Sigmoid colon (tissue), 7 donors: ENCODE data around the gene PPARD. TPM values are rescaled to one million over a fixed set of nuclear protein-coding genes. Genes with fewer than 3 reads are reported as not detected.
A peak's percentile ranks its signal among the peaks of the same experiment; 100 is the strongest.

Experiments used
- DNase-seq: peaks from one replicate; pipeline ENCODE4 v3.0.0-alpha.2; 2019
- H3K27ac ChIP-seq, 4 donors: fragments of 200-600 bp; sonication (generic); one replicate each; pipeline ENCODE4 v1.5.1; 2016 to 2019; ENCODE audit warnings: mild to moderate bottlenecking in 1 of 4
- H3K27me3 ChIP-seq, 3 donors: fragments of 200-600 bp; sonication (generic); one replicate each; pipeline ENCODE4 v1.5.1; 2019; ENCODE audit warnings: mild to moderate bottlenecking in 1 of 3
- H3K36me3 ChIP-seq, 4 donors: fragments of 200-600 bp; sonication (generic); one replicate each; pipeline ENCODE4 v1.5.1; 2016 to 2019
- H3K4me1 ChIP-seq, 4 donors: fragments of 200-600 bp; sonication (generic); one replicate each; pipeline ENCODE4 v1.5.1; 2017 to 2019
- H3K4me3 ChIP-seq, 4 donors: fragments of 200-600 bp; sonication (generic); one replicate each; pipeline ENCODE4 v1.5.1; 2017 to 2019; ENCODE audit warnings: mild to moderate bottlenecking in 2 of 4, moderate library complexity in 1 of 4
- H3K9me3 ChIP-seq, 4 donors: fragments of 200-600 bp in 3 of 4; sonication (generic) in 3 of 4; one replicate each; pipeline versions ENCODE4 v1.5.1 to v1.6.1; 2013 to 2019
- EP300 ChIP-seq, 4 donors: sonication (generic); formaldehyde crosslinking; IDR thresholded peaks; one replicate each; pipeline ENCODE4 v1.6.1; 2017; ENCODE audit warnings: antibody characterized with exemption in 4 of 4
- POLR2A ChIP-seq, 2 donors: fragments of 450-650 bp; IDR thresholded peaks; one replicate each; pipeline ENCODE4 v1.6.1; 2016; ENCODE audit warnings: antibody characterized with exemption in 2 of 2, mild to moderate bottlenecking in 2 of 2, moderate library complexity in 2 of 2
- POLR2AphosphoS5 ChIP-seq, 4 donors: sonication (generic); formaldehyde crosslinking; IDR thresholded peaks; one replicate each; pipeline ENCODE4 v1.6.1; 2017; ENCODE audit warnings: antibody characterized with exemption in 4 of 4
- WGBS, 2 donors: extraction: QIAGEN DNeasy Blood & Tissue Kit; methylation state at CpG; one replicate each; pipeline ENCODE4 v1.1.7; 2013; 5-methylcytosine and 5-hydroxymethylcytosine counted together
- intact Hi-C: fragments of 100-400 bp; cut with DNase I; formaldehyde crosslinking; loops from one replicate; pipeline ENCODE4 v1.15.1; 2023
- polyA plus RNA-seq, 3 donors: library from polyadenylated mRNA; stranded (reverse); fragments of 200-250 nt; gene quantifications; one replicate each; pipeline ENCODE4 v1.2.3, GENCODE V29; 2013
- total RNA-seq, 4 donors: library from RNA; depleted of rRNA; stranded (reverse); fragments of >200 nt; gene quantifications; one replicate each; pipeline ENCODE4 v1.1.0, GENCODE V29; 2016
- TF ChIP-seq, protein P1 (sequence below), 4 experiments: fragments of 450-650 bp in 3 of 4; fragments of 200-600 bp in 1 of 4; IDR thresholded peaks; one replicate each; pipeline ENCODE4 v1.5.1; 2016 to 2019; ENCODE audit warnings: antibody characterized with exemption in 4 of 4, mild to moderate bottlenecking in 3 of 4, moderate library complexity in 2 of 4
- donor health status: healthy with polysubstance abuse.
- donor health status: Bipolar disorder and iron deficiency.
- donor health status: healthy.

Gene PPARD
- total and polyA plus RNA-seq, 7 donors = 5.8 to 75.4 (median 16.8) TPM

DNA sequence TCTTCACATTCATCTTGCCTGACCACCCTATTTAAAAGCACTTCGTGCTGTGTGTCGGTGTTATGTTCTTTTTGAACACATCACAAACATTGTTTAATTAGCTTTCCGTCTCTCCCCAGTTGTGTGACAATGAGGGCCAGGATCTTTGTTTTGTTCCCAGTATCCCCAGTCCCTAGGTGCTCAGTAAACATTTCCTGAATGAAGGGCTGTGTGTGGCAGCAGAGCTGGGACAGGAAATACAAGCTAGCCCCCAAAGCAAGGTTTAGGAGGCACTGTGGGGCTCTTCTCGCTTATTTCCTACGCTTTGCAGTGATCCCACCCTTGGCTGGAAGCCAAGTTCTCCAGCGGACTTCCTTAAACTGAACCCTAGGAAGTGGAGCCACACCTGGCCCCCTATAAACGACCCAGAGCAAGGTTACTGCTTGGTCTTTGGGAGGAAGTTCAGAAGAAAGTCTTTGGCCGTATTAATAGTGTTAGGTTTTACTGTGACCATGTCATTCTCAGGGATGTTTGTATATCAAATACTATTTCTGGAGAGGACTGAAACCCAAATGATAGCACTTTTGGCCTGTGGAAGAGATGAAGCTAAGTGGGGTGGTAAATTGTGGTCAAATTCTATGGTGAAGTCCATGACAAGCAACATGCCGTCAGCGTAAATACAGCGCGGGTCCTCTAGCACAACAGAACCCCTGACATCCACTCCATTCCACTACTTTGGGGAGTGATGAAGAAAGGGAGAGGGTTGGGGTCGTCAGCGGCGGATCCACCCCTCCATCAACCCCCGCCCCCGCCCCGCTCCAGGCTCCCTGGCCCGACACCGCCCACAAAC is 109.2 kb downstream of the PPARD start:
- peak overlapping the region; percentile 74 to 77 (median 76) for H3K27ac ChIP-seq
- peak overlapping the region; percentile 43 to 69 (median 64) for H3K4me3 ChIP-seq
- peaks cover 0 to 5% (median 0%) of the 10 kb centered on the region in 4 donors for H3K36me3 ChIP-seq
- H3K9me3 ChIP-seq = no peaks in the 10 kb centered on the region
- peaks cover 0 to 23% (median 18%) of the 10 kb centered on the region in 4 donors for H3K4me1 ChIP-seq
- TF ChIP-seq EP300 (IDR thresholded peaks at IDR 0.05) = no peak
- no peak for TF ChIP-seq POLR2AphosphoS5 (IDR thresholded peaks at IDR 0.05)
- no peak for TF ChIP-seq POLR2A (IDR thresholded peaks at IDR 0.05)
- TF ChIP-seq, protein P1, sequence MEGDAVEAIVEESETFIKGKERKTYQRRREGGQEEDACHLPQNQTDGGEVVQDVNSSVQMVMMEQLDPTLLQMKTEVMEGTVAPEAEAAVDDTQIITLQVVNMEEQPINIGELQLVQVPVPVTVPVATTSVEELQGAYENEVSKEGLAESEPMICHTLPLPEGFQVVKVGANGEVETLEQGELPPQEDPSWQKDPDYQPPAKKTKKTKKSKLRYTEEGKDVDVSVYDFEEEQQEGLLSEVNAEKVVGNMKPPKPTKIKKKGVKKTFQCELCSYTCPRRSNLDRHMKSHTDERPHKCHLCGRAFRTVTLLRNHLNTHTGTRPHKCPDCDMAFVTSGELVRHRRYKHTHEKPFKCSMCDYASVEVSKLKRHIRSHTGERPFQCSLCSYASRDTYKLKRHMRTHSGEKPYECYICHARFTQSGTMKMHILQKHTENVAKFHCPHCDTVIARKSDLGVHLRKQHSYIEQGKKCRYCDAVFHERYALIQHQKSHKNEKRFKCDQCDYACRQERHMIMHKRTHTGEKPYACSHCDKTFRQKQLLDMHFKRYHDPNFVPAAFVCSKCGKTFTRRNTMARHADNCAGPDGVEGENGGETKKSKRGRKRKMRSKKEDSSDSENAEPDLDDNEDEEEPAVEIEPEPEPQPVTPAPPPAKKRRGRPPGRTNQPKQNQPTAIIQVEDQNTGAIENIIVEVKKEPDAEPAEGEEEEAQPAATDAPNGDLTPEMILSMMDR (IDR thresholded peaks at IDR 0.05) = no peak
- 5 to 14% methylated on average over 20 of the region's 20 CpGs for WGBS, 2 donors
- no peaks in the 10 kb centered on the region for H3K27me3 ChIP-seq
- intact Hi-C loops = loop anchor here (2.0 kb wide), 1 partner anchor 17 kb away; the partner anchor contains the start of gene RPL10A
- no peak for DNase-seq

DNA sequence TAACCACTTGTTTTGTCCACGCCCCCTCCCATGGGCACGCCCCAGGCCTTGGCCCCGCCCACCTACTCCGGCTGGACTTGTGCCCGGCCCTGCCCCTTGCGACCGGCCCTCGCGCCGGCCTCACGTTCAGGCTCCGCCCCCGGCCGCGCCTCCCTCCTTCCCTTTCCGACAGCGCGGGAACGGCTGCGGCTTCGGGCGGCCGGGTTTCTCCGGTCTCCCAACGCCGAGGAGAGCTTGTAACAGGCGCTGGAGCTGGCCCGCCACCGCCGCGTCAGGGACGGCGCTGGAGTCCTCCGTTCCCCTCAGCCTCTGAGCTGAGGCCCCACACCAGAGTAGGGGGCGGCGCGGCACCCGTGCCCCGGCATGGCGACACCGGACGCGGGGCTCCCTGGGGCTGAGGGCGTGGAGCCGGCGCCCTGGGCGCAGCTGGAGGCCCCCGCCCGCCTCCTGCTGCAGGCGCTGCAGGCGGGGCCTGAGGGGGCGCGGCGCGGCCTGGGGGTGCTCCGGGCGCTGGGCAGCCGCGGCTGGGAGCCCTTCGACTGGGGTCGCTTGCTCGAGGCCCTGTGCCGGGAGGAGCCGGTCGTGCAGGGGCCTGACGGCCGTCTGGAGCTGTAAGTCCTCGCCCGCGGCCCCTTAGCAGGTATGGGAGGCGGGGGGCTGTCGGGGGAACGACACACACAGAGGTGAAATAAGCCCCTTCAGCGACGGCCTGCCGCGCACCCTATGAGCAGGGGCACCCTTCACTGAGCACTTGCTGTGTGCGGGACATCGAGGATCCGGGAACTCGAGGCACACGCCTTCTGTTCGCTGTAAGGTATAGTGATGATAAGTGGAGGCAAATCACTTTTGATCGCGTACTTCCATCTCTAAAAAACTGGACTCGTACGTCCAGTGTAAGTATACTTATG is 110.1 kb downstream of the PPARD start, which contains the start of gene FANCE:
Gene FANCE, plus strand, starts transcription at position 156 of the 908 bp plus-strand sequence. Its CDS starts 208 bp downstream, at position 364.
- intact Hi-C loops = loop anchor here (2.0 kb wide), 1 partner anchor 16 kb away; the partner anchor contains the start of gene RPL10A
- Histone ChIP-seq H3K9me3 (no peaks in the 10 kb centered on the region), H3K4me3 (peak within 1 kb of the TSS; percentile 43 to 69 (median 64)), H3K36me3 (peaks cover 0 to 11% (median 0%) of the 10 kb centered on the region in 4 donors), H3K27ac (peak within 1 kb of the TSS; percentile 74 to 77 (median 76)), H3K27me3 (no peaks in the 10 kb centered on the region), H3K4me1 (peaks cover 0 to 23% (median 18%) of the 10 kb centered on the region in 4 donors)
- peak; percentile 97 for DNase-seq
- TF ChIP-seq, protein P1 (IDR thresholded peaks at IDR 0.05) = no peak
- peak; percentile 56 to 79 (median 59) for TF ChIP-seq POLR2AphosphoS5 (IDR thresholded peaks at IDR 0.05)
- no peak for TF ChIP-seq EP300 (IDR thresholded peaks at IDR 0.05)
- TF ChIP-seq POLR2A (IDR thresholded peaks at IDR 0.05) = peak in 1 of 2 donors; percentile 21
- WGBS, 2 donors = 1% methylated on average over 87 of the region's 87 CpGs

DNA sequence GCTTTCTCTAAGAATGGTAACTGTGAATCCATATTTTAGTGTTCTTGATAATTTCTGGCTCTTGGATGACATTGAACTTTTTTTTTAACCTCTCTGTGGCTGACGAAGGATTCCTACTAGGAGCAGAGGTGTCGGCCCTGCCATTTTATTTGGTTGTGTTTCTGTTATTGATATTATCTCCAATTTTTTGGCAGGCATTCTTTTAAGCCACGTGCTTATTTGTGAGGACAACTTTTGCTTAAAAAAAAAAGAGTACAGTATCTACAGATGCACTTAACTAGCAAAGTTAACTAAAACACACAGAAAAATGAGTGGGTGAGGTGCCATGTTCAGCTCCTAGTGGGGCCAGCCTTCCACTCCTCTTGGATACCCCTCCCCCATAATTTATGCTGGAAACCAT is 110.9 kb downstream of the PPARD start:
- TF ChIP-seq POLR2AphosphoS5 (IDR thresholded peaks at IDR 0.05) = no peak
- TF ChIP-seq, protein P1 (IDR thresholded peaks at IDR 0.05) = no peak
- TF ChIP-seq EP300 (IDR thresholded peaks at IDR 0.05) = no peak
- TF ChIP-seq POLR2A (IDR thresholded peaks at IDR 0.05) = no peak
- intact Hi-C loops = loop anchor here (2.0 kb wide), 1 partner anchor 16 kb away; the partner anchor contains the start of gene RPL10A
- H3K36me3 ChIP-seq = peaks cover 0 to 11% (median 0%) of the 10 kb centered on the region in 4 donors
- H3K4me3 ChIP-seq = peak overlapping the region in 3 of 4 donors; percentile 63 to 69 (median 66)
- H3K27ac ChIP-seq = peak overlapping the region in 2 of 4 donors; percentile 74 to 77
- 11 to 38% methylated on average over 3 of the region's 3 CpGs for WGBS, 2 donors
- H3K4me1 ChIP-seq = peaks cover 0 to 23% (median 18%) of the 10 kb centered on the region in 4 donors
- no peaks in the 10 kb centered on the region for H3K27me3 ChIP-seq
- H3K9me3 ChIP-seq = no peaks in the 10 kb centered on the region
- DNase-seq = no peak

DNA sequence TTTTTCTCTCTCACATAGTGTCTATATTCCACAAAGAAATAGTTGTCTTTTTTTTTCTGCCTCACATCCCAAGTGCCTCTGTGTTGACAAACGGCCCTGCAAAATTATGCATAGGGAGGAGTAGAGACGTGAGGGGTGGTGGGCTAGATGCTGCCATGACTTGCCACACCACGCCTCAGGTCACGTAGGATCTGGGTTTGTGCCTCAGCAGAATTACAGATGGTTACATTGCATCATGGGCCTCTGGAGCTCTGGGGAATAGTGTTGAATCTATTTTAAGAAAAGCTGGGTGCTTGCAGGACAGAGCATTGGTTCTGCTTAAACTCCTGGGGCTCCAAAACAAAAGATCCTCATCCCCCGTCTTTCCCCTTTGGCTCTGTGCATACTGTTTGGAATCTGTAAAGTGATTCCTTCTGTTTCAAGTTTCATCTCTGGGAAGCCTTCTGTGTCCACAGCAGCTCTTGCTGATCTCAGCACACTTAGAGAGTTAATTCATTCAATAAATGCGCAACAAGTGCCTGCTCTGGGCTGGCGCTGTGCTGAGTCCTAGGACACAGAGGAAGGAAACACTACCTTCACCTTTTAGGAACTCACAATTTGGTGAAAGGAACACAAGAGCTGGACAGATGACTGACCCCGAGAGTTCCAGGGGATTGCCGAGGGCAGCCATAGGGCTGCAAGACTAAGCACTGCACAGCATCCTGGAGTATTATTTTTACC is 112.2 kb downstream of the PPARD start:
- no peaks in the 10 kb centered on the region for H3K27me3 ChIP-seq
- intact Hi-C loops = no loop called here

More for the DNA sequence above, 112.2 kb downstream of the PPARD start:
- Histone ChIP-seq H3K4me1 (peaks cover 0 to 23% (median 18%) of the 10 kb centered on the region in 4 donors), H3K36me3 (peaks cover 0 to 16% (median 0%) of the 10 kb centered on the region in 4 donors), H3K9me3 (no peaks in the 10 kb centered on the region), H3K4me3 (no peak overlapping the region), H3K27ac (no peak overlapping the region)
- no peak for DNase-seq
- WGBS, 2 donors = 88 to 97% methylated on average over 9 of the region's 9 CpGs
- TF ChIP-seq POLR2A (IDR thresholded peaks at IDR 0.05) (no peak), EP300 (IDR thresholded peaks at IDR 0.05) (no peak), POLR2AphosphoS5 (IDR thresholded peaks at IDR 0.05) (no peak)
- TF ChIP-seq, protein P1 (IDR thresholded peaks at IDR 0.05) = no peak
